ENCODE measurements around the gene NOTUM. TPM values are rescaled to one million over a fixed set of nuclear protein-coding genes. Genes with fewer than 3 reads are reported as not detected.
"Not testable (repeated sequence)": the region's sequence is repeated elsewhere in the genome, so short reads cannot be mapped to it uniquely, and the experiment has no call there.

The NOTUM gene
- total and polyA plus RNA-seq, 2 experiments from 2014 or later: 4.2 to 7.4 TPM

GRCh38 chr17:81956607-81957589, 4.1 kb downstream of the NOTUM start:
- no peaks in the 10 kb centered on the region for H3K9me3 ChIP-seq (ENCODE audit: low read depth)
- no peaks in the 10 kb centered on the region for H3K36me3 ChIP-seq
- peaks cover 39% of the 10 kb centered on the region for H3K27me3 ChIP-seq
- H3K4me1 ChIP-seq (ENCODE audit: low read depth): no peaks in the 10 kb centered on the region
- no peak overlapping the region for H3K27ac ChIP-seq
- no peak for DNase-seq (ENCODE audit: low read depth in 1 of 2, low spot score in 1 of 2)
- no peak for TF ChIP-seq CTCF (IDR thresholded peaks at IDR 0.05; ENCODE audit: low read depth, low read length)
- no peak overlapping the region for H3K4me3 ChIP-seq

- Histone ChIP-seq H3K9me3 (ENCODE audit: low read depth) (no peaks in the 10 kb centered on the region), H3K27ac (no peak overlapping the region), H3K36me3 (no peaks in the 10 kb centered on the region), H3K4me1 (ENCODE audit: low read depth) (no peaks in the 10 kb centered on the region), H3K4me3 (no peak overlapping the region), H3K27me3 (peaks cover 29% of the 10 kb centered on the region)
- no peak for TF ChIP-seq CTCF (IDR thresholded peaks at IDR 0.05; ENCODE audit: low read depth, low read length)
- no peak for DNase-seq (ENCODE audit: low read depth in 1 of 2, low spot score in 1 of 2)
These were observed 5.0 kb downstream of the NOTUM start for GRCh38 chr17:81955756-81956544.

GRCh38 chr17:81955058-81955681, 5.8 kb downstream of the NOTUM start:
- TF ChIP-seq CTCF (IDR thresholded peaks at IDR 0.05; ENCODE audit: low read depth, low read length): no peak
- no peak for DNase-seq (ENCODE audit: low read depth in 1 of 2, low spot score in 1 of 2)
- peaks cover 21% of the 10 kb centered on the region for H3K27me3 ChIP-seq
- H3K9me3 ChIP-seq (ENCODE audit: low read depth): no peaks in the 10 kb centered on the region
- H3K27ac ChIP-seq: no peak overlapping the region
- no peak overlapping the region for H3K4me3 ChIP-seq
- no peaks in the 10 kb centered on the region for H3K36me3 ChIP-seq
- H3K4me1 ChIP-seq (ENCODE audit: low read depth): no peaks in the 10 kb centered on the region

- H3K9me3 ChIP-seq (ENCODE audit: low read depth): no peaks in the 10 kb centered on the region
- no peak overlapping the region for H3K4me3 ChIP-seq
- TF ChIP-seq CTCF (IDR thresholded peaks at IDR 0.05; ENCODE audit: low read depth, low read length): no peak
- H3K36me3 ChIP-seq: no peaks in the 10 kb centered on the region
- H3K27me3 ChIP-seq: peaks cover 14% of the 10 kb centered on the region
- H3K27ac ChIP-seq: no peak overlapping the region
- DNase-seq (ENCODE audit: low read depth in 1 of 2, low spot score in 1 of 2): no peak
- no peaks in the 10 kb centered on the region for H3K4me1 ChIP-seq (ENCODE audit: low read depth)
These were observed 6.6 kb downstream of the NOTUM start for GRCh38 chr17:81954131-81955057.

GRCh38 chr17:81953443-81953842, 7.5 kb downstream of the NOTUM start:
- not testable (repeated sequence) for H3K27me3 ChIP-seq; H3K4me3 ChIP-seq; H3K4me1 ChIP-seq (ENCODE audit: low read depth); H3K36me3 ChIP-seq; H3K9me3 ChIP-seq (ENCODE audit: low read depth); H3K27ac ChIP-seq; DNase-seq (ENCODE audit: low read depth in 1 of 2, low spot score in 1 of 2)

Measured in cardiac muscle cell (in vitro differentiated cells and primary cell).